Naive B cell (primary cell): ENCODE measurements around the gene VPREB3. TPM values are rescaled to one million over a fixed set of nuclear protein-coding genes. Genes with fewer than 3 reads are reported as not detected.

Experiments used
- ATAC-seq, 2 donors: fragments of 150-1000 bp; cut with Tn5 transposase; 2 replicates each; pipeline ENCODE4 v1.10.0; 2021; ENCODE audit warnings: low read depth in 2 of 2, mild to moderate bottlenecking in 2 of 2, moderate library complexity in 2 of 2
- DNase-seq: peaks from one replicate; pipeline ENCODE4 v3.0.0; 2022
- H3K27ac Mint-ChIP-seq, 6 donors: one replicate each; pipeline ENCODE4 v1.8.0; 2020 to 2022; ENCODE audit warnings: mild to moderate bottlenecking in 6 of 6, mixed read lengths in 6 of 6, moderate library complexity in 5 of 6, inconsistent platforms in 2 of 6
- H3K27me3 Mint-ChIP-seq, 3 donors: one replicate each; pipeline ENCODE4 v1.8.0; 2021 to 2022; ENCODE audit warnings: mixed read lengths in 3 of 3, mild to moderate bottlenecking in 1 of 3
- H3K36me3 Mint-ChIP-seq, 2 donors: one replicate each; pipeline ENCODE4 v1.8.0; 2020 to 2022; ENCODE audit warnings: mixed read lengths in 2 of 2, inconsistent platforms in 1 of 2, mild to moderate bottlenecking in 1 of 2
- H3K4me1 Mint-ChIP-seq, 3 donors: one replicate each; pipeline ENCODE4 v1.8.0; 2020 to 2022; ENCODE audit warnings: mixed read lengths in 3 of 3, inconsistent platforms in 1 of 3, mild to moderate bottlenecking in 1 of 3, moderate library complexity in 1 of 3
- H3K4me3 Mint-ChIP-seq, 8 donors: one replicate each; pipeline ENCODE4 v1.8.0; 2020 to 2022; ENCODE audit warnings: mild to moderate bottlenecking in 8 of 8, mixed read lengths in 8 of 8, moderate library complexity in 8 of 8, inconsistent platforms in 2 of 8
- H3K9me3 Mint-ChIP-seq, 7 donors: one replicate each; pipeline ENCODE4 v1.8.0; 2020 to 2022; ENCODE audit warnings: mixed read lengths in 7 of 7, mild to moderate bottlenecking in 5 of 7, inconsistent platforms in 2 of 7, moderate library complexity in 1 of 7
- polyA plus RNA-seq, 6 donors: library from polyadenylated mRNA; unstranded; fragments of 300-500 nt; fragmentation: Illumina TruSeq; gene quantifications; one replicate each; pipeline ENCODE4 v1.2.3, GENCODE V29; 2021; ENCODE audit warnings: low read depth in 6 of 6

Gene VPREB3
- polyA plus RNA-seq, 6 donors from 2014 or later, result 910 to 1,673 (median 1,335) TPM

GRCh38 chr22:23722724-23723123 lies 31.5 kb downstream of the VPREB3 start:
- Mint-ChIP-seq H3K9me3 (no peaks in the 10 kb centered on the region), H3K27me3 (no peaks in the 10 kb centered on the region), H3K4me3 (no peak overlapping the region), H3K4me1 (no peaks in the 10 kb centered on the region), H3K27ac (peak overlapping the region in 1 of 6 donors; percentile 75), H3K36me3 (no peaks in the 10 kb centered on the region)
- ATAC-seq, result peak in 1 of 2 donors; percentile 43
- no peak for DNase-seq

DNA sequence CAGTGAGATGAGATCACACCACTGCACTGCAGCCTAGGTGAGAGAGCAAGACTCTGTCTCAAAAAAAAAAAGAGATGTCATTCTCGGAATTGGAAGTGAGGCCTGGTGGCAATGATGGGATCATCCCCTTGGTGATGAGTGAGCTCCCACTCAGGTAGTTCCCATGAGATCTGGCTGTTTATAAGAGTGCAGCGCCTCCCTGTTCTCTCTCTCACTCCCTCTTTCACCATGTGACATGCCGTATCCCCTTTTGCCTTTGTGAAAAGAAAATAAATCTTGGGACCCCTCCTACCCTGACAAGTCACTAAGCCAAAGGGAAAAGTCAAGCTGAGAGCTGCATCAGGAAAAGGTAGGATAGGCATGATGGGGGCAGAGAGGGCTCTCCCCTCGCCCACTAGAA lies 32.1 kb downstream of the VPREB3 start:
- ATAC-seq, result no peak
- Mint-ChIP-seq H3K9me3 (no peaks in the 10 kb centered on the region), H3K36me3 (no peaks in the 10 kb centered on the region), H3K4me1 (peaks cover 0 to 5% (median 4%) of the 10 kb centered on the region in 3 donors), H3K4me3 (no peak overlapping the region), H3K27me3 (no peaks in the 10 kb centered on the region), H3K27ac (peak overlapping the region in 1 of 6 donors; percentile 58)
- DNase-seq, result no peak

DNA sequence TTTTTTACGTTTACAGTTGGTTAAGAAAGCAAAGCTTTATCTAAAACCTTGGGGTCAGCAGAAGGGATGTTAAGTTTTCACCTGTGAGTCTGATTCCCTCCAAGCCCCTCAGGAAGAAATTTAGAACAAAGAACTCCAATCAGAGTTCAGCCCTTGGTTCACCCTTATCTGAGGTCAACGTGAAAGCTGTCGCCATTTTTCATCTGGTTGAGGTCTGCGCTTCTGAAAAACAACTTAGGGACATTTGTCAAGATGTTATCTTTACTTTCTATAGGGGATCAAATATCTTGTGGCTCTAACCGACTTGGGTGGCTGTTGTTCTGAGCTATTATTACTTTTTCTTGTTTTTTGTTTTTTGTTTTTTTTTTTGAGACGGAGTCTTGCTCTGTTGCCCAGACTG lies 33.4 kb downstream of the VPREB3 start:
- ATAC-seq (no peak), DNase-seq (no peak)
- Mint-ChIP-seq H3K4me1 (peaks cover 0 to 10% (median 10%) of the 10 kb centered on the region in 3 donors), H3K36me3 (no peaks in the 10 kb centered on the region), H3K9me3 (no peaks in the 10 kb centered on the region), H3K27me3 (no peaks in the 10 kb centered on the region), H3K27ac (no peak overlapping the region), H3K4me3 (peak overlapping the region in 1 of 8 donors; percentile 18)

GRCh38 chr22:23718371-23719165 lies 35.7 kb downstream of the VPREB3 start:
- no peaks in the 10 kb centered on the region for H3K9me3 Mint-ChIP-seq
- H3K27me3 Mint-ChIP-seq, result no peaks in the 10 kb centered on the region
- peak overlapping the region in 2 of 6 donors; percentile 47 to 81 for H3K27ac Mint-ChIP-seq
- DNase-seq, result no peak
- H3K4me1 Mint-ChIP-seq, result peaks cover 7 to 31% (median 26%) of the 10 kb centered on the region in 3 donors
- no peak for ATAC-seq
- peaks cover 5 to 8% of the 10 kb centered on the region in 2 donors for H3K36me3 Mint-ChIP-seq
- peak overlapping the region in 7 of 8 donors; percentile 13 to 86 (median 42) for H3K4me3 Mint-ChIP-seq

- DNase-seq (peak; percentile 76), ATAC-seq (peak; percentile 94)
- H3K27ac Mint-ChIP-seq, result peak overlapping the region; percentile 57 to 90 (median 84)
- peaks cover 7 to 31% (median 26%) of the 10 kb centered on the region in 3 donors for H3K4me1 Mint-ChIP-seq
- peak overlapping the region; percentile 79 to 92 (median 86) for H3K4me3 Mint-ChIP-seq
- no peaks in the 10 kb centered on the region for H3K27me3 Mint-ChIP-seq
- no peaks in the 10 kb centered on the region for H3K9me3 Mint-ChIP-seq
- peaks cover 5 to 8% of the 10 kb centered on the region in 2 donors for H3K36me3 Mint-ChIP-seq
Measured at GRCh38 chr22:23716811-23717801, 37.1 kb downstream of the VPREB3 start.

DNA sequence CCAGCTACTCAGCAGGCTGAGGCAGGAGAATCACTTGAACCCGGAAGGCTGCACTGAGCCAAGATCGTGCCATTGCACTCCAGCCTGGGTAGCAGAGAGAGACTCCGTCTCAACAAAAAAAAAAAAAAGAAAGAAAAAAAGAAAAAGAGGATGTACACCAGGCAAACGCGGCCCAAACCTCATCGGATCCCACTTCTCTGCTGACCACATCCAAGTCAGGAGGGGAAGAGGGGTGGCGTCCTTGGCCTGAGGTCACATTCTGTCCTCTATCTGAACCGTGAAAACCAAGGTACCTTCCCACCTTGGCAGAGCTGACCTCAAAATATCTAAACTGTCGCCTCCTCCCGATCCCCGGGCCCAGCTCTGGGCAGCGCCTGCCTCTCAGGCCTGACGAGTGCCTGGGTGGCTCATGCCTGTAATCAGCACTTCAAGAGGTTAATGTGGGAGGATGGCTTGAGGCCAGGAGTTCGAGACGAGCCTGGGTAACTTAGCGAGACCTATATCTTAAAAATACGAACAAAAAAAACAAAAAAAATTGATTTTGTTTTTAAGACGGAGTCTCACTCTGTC lies 38.3 kb downstream of the VPREB3 start:
- DNase-seq (no peak), ATAC-seq (no peak)
- peak overlapping the region in 4 of 6 donors; percentile 14 to 92 (median 74) for H3K27ac Mint-ChIP-seq
- H3K4me1 Mint-ChIP-seq, result peaks cover 7 to 31% (median 29%) of the 10 kb centered on the region in 3 donors
- H3K27me3 Mint-ChIP-seq, result no peaks in the 10 kb centered on the region
- no peaks in the 10 kb centered on the region for H3K9me3 Mint-ChIP-seq
- H3K36me3 Mint-ChIP-seq, result peaks cover 8 to 12% of the 10 kb centered on the region in 2 donors
- peak overlapping the region; percentile 49 to 92 (median 84) for H3K4me3 Mint-ChIP-seq

- peak overlapping the region in 4 of 6 donors; percentile 59 to 92 (median 84) for H3K27ac Mint-ChIP-seq
- no peaks in the 10 kb centered on the region for H3K9me3 Mint-ChIP-seq
- H3K36me3 Mint-ChIP-seq, result peaks cover 8 to 19% of the 10 kb centered on the region in 2 donors
- peak overlapping the region; percentile 49 to 88 (median 84) for H3K4me3 Mint-ChIP-seq
- no peak for ATAC-seq
- no peak for DNase-seq
- peaks cover 7 to 31% (median 30%) of the 10 kb centered on the region in 3 donors for H3K4me1 Mint-ChIP-seq
- no peaks in the 10 kb centered on the region for H3K27me3 Mint-ChIP-seq
Measured at GRCh38 chr22:23714596-23715578, 39.3 kb downstream of the VPREB3 start.

DNA sequence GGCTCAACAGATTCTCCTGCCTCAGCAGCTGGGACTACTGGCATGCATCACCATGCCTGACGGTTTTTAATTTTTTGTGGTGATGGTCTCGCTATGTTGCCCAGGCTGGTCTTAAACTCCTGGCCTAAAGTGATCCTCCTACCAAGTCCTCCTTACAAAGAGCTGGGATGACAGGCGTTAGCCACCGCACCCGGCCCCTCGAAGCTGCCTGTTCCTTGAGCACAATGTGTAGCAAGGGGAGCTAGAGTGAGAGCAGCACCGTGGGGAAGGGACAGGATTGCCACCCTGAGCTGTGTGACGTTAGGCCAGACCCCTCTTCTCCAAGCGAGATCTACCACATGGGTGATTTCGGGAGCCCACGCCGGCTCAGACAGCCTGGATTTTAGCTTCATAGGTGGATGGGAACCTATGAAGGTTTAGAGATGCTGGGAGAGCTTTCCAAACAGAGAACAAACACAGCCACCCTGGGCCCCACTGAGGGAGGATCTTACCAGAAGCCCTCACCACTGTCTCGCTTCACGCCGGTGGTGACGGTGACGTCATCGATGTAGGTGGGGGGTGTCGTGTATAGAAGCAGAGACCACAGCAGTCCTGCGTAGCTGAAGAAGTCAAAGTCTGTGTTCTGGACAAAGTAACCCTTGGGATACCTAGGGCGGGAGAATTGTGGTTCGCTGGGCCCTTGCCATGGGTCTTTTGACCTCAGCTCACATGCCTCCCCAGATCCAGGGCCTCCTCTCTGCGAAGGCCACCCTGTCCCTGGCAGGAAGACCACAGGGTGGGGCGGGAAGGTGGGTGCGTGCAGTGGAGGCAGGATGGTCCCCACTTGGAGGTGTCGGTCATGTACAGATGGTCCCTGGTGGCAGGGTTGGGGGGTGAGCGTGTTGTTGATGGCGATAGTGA lies 40.3 kb downstream of the VPREB3 start:
- DNase-seq, result no peak
- Mint-ChIP-seq H3K4me3 (peak overlapping the region in 7 of 8 donors; percentile 12 to 76 (median 60)), H3K27me3 (no peaks in the 10 kb centered on the region), H3K36me3 (peaks cover 8 to 19% of the 10 kb centered on the region in 2 donors), H3K4me1 (peaks cover 7 to 31% (median 30%) of the 10 kb centered on the region in 3 donors), H3K27ac (peak overlapping the region in 4 of 6 donors; percentile 47 to 83 (median 78)), H3K9me3 (no peaks in the 10 kb centered on the region)
- no peak for ATAC-seq

- DNase-seq, result no peak
- peaks cover 7 to 28% (median 26%) of the 10 kb centered on the region in 3 donors for H3K4me1 Mint-ChIP-seq
- peak overlapping the region in 1 of 6 donors; percentile 47 for H3K27ac Mint-ChIP-seq
- no peak for ATAC-seq
- H3K27me3 Mint-ChIP-seq, result no peaks in the 10 kb centered on the region
- H3K9me3 Mint-ChIP-seq, result no peaks in the 10 kb centered on the region
- H3K36me3 Mint-ChIP-seq, result peaks cover 19 to 28% of the 10 kb centered on the region in 2 donors
- H3K4me3 Mint-ChIP-seq, result peak overlapping the region in 1 of 8 donors; percentile 22
Measured at GRCh38 chr22:23712256-23712655, 42.0 kb downstream of the VPREB3 start.

- ATAC-seq (no peak), DNase-seq (no peak)
- H3K27me3 Mint-ChIP-seq, result no peaks in the 10 kb centered on the region
- H3K36me3 Mint-ChIP-seq, result peaks cover 38 to 45% of the 10 kb centered on the region in 2 donors
- no peaks in the 10 kb centered on the region for H3K9me3 Mint-ChIP-seq
- H3K4me1 Mint-ChIP-seq, result peaks cover 9 to 13% (median 12%) of the 10 kb centered on the region in 3 donors
- H3K4me3 Mint-ChIP-seq, result no peak overlapping the region
- H3K27ac Mint-ChIP-seq, result peak overlapping the region in 1 of 6 donors; percentile 12
Measured at GRCh38 chr22:23709107-23709506, 45.1 kb downstream of the VPREB3 start.

DNA sequence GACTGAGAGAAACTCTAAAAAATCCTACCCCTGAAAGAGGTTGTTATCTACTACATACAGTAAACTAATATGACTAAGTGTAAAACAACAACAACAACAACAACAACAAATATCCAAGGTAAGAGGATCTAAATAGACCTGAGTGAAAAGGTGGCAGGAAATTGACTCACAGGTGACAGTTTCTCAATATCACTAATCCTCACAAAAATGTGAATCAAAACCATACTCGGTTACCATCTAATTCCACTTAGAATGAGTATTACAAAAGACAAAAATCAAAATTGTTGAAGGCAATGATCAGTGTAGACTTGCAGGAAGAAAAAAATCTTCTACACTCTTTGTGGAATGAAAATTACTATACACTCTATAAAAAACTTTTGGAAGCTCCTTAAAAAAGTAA lies 46.0 kb downstream of the VPREB3 start:
- no peak for ATAC-seq
- Mint-ChIP-seq H3K36me3 (peaks cover 36 to 40% of the 10 kb centered on the region in 2 donors), H3K27ac (peak overlapping the region in 2 of 6 donors; percentile 40 to 62), H3K9me3 (no peaks in the 10 kb centered on the region), H3K27me3 (no peaks in the 10 kb centered on the region), H3K4me3 (no peak overlapping the region), H3K4me1 (peaks cover 7 to 9% (median 8%) of the 10 kb centered on the region in 3 donors)
- no peak for DNase-seq
